Measurements from ENCODE around the gene PPP1R3E. TPM values are rescaled to one million over a fixed set of nuclear protein-coding genes. Genes with fewer than 3 reads are reported as not detected.
A peak's percentile ranks its signal among the peaks of the same experiment; 100 is the strongest.

The PPP1R3E gene
- total RNA-seq, 6 donors from 2014 or later, result 6.7 to 95.3 (median 12.8) TPM

DNA sequence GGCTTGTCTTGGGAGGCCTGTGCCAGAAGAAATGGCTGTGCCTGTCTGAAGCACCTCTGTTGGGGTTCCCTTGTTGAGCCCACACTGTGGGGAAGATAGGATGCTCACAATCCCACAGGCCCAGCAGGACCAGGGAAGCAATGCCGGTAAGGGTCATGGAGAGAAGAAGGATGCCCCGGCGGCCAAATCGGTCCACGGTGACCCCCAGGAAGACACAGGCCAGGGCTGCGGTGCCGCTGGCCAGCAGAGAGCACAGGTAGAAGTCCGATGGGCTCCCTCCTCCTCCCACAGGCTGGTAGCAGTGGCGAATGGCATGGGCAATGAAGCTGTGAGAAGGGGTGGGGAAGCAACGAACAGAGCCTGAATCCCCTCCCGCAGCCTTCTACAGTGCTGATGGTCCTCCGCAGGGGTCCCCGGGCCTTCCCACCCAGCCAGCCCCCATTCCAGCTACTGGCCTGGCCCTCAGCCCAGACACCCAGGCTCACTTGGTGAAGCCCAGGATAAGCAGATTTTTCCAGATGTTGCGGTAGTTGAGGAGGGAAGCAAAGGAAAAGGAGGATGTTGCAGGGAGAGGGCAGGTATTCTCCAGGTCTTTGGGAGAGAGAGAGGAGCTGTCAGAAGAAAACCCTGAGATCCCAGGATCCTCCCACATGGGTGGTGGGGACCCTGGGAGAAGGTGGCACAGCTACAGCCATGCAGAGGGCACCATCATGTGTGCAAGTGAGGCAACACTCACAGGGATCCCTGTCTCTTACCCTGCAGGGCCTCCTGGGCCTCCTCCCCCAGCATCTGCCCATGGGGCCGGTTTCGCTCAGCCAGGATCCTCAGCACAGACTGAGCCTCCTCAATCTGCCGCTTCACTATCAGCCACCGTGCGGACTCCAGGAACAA lies 45.0 kb upstream of the PPP1R3E start:
- ATAC-seq (ENCODE audit: low FRiP score in 2 of 2) (no peak), DNase-seq (peak in 1 of 2 donors; percentile 56)
- Histone ChIP-seq H3K27me3 (peaks cover 0 to 11% (median 1%) of the 10 kb centered on the region in 4 donors), H3K9me3 (no peaks in the 10 kb centered on the region), H3K27ac (no peak overlapping the region), H3K4me3 (no peak overlapping the region), H3K36me3 (peaks cover 0 to 6% (median 0%) of the 10 kb centered on the region in 4 donors), H3K4me1 (peaks cover 6 to 14% (median 12%) of the 10 kb centered on the region in 4 donors)
- TF ChIP-seq POLR2A (IDR thresholded peaks at IDR 0.05), result no peak
- no peak for TF ChIP-seq POLR2AphosphoS5 (IDR thresholded peaks at IDR 0.05)
- TF ChIP-seq, protein P1, sequence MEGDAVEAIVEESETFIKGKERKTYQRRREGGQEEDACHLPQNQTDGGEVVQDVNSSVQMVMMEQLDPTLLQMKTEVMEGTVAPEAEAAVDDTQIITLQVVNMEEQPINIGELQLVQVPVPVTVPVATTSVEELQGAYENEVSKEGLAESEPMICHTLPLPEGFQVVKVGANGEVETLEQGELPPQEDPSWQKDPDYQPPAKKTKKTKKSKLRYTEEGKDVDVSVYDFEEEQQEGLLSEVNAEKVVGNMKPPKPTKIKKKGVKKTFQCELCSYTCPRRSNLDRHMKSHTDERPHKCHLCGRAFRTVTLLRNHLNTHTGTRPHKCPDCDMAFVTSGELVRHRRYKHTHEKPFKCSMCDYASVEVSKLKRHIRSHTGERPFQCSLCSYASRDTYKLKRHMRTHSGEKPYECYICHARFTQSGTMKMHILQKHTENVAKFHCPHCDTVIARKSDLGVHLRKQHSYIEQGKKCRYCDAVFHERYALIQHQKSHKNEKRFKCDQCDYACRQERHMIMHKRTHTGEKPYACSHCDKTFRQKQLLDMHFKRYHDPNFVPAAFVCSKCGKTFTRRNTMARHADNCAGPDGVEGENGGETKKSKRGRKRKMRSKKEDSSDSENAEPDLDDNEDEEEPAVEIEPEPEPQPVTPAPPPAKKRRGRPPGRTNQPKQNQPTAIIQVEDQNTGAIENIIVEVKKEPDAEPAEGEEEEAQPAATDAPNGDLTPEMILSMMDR (IDR thresholded peaks at IDR 0.05), result no peak
- WGBS, 2 donors, result 93 to 97% methylated on average over 18 to 19 of the region's 19 CpGs

DNA sequence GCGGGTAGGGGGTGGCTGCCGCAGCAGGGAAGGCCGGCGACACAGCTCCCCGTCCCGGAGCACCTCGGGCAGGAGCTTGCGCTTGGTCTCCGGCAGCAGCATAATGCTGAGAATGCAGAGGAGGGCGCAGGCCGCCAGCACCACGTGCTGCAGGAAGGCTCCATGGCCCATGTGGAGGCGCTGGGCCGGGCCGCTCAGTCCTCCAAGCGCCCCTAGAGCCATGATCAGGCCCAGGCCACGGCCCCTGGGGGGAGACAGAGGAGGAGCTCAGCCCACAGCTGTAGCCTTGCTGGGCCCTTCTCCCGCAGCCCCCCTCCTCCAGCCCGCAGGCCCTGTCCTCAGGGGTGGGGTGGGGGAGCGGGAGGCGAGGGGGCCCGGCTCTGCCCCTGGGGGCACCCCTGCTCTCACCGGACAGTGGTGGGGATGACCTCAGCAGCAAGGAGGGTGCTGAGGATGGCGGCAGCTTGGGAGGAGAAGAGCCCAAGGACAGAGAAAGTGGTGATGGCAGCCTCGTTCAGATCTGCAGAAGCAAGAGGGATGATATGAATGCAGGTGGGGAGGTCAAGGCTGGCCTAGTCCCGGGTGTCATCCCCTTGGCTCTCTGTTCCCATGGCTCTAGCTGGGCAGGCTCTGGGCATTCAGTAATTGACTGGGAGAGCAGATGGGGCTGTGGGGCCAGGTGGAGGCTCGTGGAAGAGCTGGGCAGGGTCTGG lies 44.2 kb upstream of the PPP1R3E start:
- Histone ChIP-seq H3K27ac (no peak overlapping the region), H3K36me3 (peaks cover 0 to 6% (median 0%) of the 10 kb centered on the region in 4 donors), H3K4me1 (peaks cover 4 to 6% (median 4%) of the 10 kb centered on the region in 4 donors), H3K9me3 (no peaks in the 10 kb centered on the region), H3K4me3 (no peak overlapping the region), H3K27me3 (peaks cover 0 to 3% (median 0%) of the 10 kb centered on the region in 4 donors)
- ATAC-seq (ENCODE audit: low FRiP score in 2 of 2) (no peak), DNase-seq (peak in 1 of 2 donors; percentile 78)
- WGBS, 2 donors, result 84 to 95% methylated on average over 12 to 25 of the region's 27 CpGs
- TF ChIP-seq POLR2AphosphoS5 (IDR thresholded peaks at IDR 0.05) (no peak), POLR2A (IDR thresholded peaks at IDR 0.05) (no peak), EP300 (IDR thresholded peaks at IDR 0.05) (no peak)
- TF ChIP-seq, protein P1 (IDR thresholded peaks at IDR 0.05), result no peak

DNA sequence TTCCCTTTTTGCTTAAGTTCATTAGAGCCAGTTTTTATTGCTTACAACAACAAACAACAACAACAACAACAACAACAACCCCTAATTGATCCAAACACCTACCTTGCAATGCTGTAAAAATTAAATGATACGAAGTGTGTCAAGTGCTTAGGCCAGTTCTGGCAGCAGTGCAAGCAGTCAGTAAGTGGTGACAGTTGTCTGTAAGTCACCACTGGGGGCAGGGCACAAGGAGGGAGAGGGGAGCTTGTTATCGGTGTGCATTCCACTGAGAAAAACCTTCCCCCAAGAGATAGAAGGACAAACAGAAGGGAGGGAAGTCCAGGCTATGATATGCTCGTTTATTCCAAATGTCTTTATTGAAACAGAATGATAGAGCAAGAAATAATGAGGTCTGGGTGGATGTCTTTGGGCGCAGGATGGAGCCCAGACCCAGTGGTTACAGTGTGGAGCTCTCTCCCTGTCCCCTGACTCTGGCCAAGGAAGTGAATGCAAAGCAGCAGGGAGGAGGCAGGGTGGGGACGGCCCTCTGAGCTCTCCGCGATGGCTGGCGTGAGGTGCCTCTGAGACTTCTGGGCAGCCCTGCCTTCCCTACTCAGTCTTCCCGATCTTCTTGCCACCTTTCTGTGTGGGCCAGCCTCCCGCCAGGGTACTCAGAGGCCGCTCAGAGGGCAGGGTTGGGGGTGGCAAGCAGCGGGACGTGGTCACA lies 43.5 kb upstream of the PPP1R3E start:
- TF ChIP-seq POLR2A (IDR thresholded peaks at IDR 0.05), result no peak
- TF ChIP-seq, protein P1 (IDR thresholded peaks at IDR 0.05), result no peak
- no peak for TF ChIP-seq EP300 (IDR thresholded peaks at IDR 0.05)
- TF ChIP-seq POLR2AphosphoS5 (IDR thresholded peaks at IDR 0.05), result no peak
- no peak for ATAC-seq (ENCODE audit: low FRiP score in 2 of 2)
- Histone ChIP-seq H3K4me1 (no peaks in the 10 kb centered on the region), H3K4me3 (no peak overlapping the region), H3K27me3 (no peaks in the 10 kb centered on the region), H3K27ac (no peak overlapping the region), H3K9me3 (no peaks in the 10 kb centered on the region), H3K36me3 (peaks cover 0 to 6% (median 0%) of the 10 kb centered on the region in 4 donors)
- WGBS, 2 donors, result 79 to 84% methylated on average over 13 of the region's 13 CpGs
- DNase-seq, result no peak

DNA sequence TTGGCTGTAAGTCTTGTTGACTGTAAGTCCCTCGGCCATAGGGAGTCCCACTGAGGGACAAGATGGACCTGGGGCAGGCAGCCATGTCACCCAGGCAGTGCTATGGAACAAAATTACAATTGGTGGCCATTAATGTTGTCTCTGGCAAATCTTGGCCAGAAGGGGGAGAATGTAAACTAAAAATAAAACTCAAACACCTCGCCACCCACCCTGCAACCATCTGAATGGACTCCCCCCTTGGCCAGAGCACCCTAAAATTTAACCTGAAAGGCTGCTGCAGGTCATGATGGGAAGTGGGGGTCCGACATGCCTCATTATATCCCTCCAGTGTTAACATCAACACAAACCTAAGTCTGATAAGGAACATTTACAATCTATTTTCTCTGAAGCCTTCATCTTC lies 41.8 kb upstream of the PPP1R3E start:
- ATAC-seq (ENCODE audit: low FRiP score in 2 of 2) (no peak), DNase-seq (no peak)
- no peaks in the 10 kb centered on the region for H3K4me1 ChIP-seq
- TF ChIP-seq POLR2AphosphoS5 (IDR thresholded peaks at IDR 0.05) (no peak), EP300 (IDR thresholded peaks at IDR 0.05) (no peak), POLR2A (IDR thresholded peaks at IDR 0.05) (no peak)
- TF ChIP-seq, protein P1 (IDR thresholded peaks at IDR 0.05), result no peak
- 55 to 65% methylated on average over 3 of the region's 3 CpGs for WGBS, 2 donors
- H3K36me3 ChIP-seq, result peaks cover 0 to 6% (median 0%) of the 10 kb centered on the region in 4 donors
- H3K27ac ChIP-seq, result no peak overlapping the region
- no peaks in the 10 kb centered on the region for H3K9me3 ChIP-seq
- H3K4me3 ChIP-seq, result no peak overlapping the region
- no peaks in the 10 kb centered on the region for H3K27me3 ChIP-seq

Measured in upper lobe of left lung (tissue), 6 donors.